HepG2 (cell line): ENCODE data around the gene MST1. TPM values are rescaled to one million over a fixed set of nuclear protein-coding genes. Genes with fewer than 3 reads are reported as not detected.

Experiments
- BRD4 ChIP-seq: sonication (generic); formaldehyde crosslinking; IDR thresholded peaks from 2 replicates; pipeline ENCODE4 v1.4.0; 2020; ENCODE audit warnings: missing genetic modification reagents
- CENPX ChIP-seq: sonication (generic); formaldehyde crosslinking; IDR thresholded peaks from 2 replicates; pipeline ENCODE4 v1.9.0; 2021; ENCODE audit warnings: mild to moderate bottlenecking, missing genetic modification reagents, moderate library complexity
- ETV6 ChIP-seq: sonication (generic); formaldehyde crosslinking; conservative IDR thresholded peaks from 2 replicates; pipeline ENCODE4 v1.4.0; 2020; ENCODE audit warnings: missing genetic modification reagents
- FOXK2 ChIP-seq: fragments of 450-650 bp; IDR thresholded peaks from 2 replicates; pipeline ENCODE4 v1.6.1; 2016
- FOXP1 ChIP-seq, 2 experiments: fragments of 450-650 bp in 1 of 2; IDR thresholded peaks; 2 replicates each; pipeline ENCODE4 v1.6.1; 2017 to 2018; ENCODE audit warnings: antibody characterized with exemption in 1 of 2
- KAT7 ChIP-seq: IDR thresholded peaks from 2 replicates; pipeline ENCODE4 v1.6.1; 2018; ENCODE audit warnings: borderline replicate concordance, missing compliant biosample characterization
- MAFG ChIP-seq: sonication (generic); formaldehyde crosslinking; IDR thresholded peaks from 2 replicates; pipeline ENCODE4 v1.5.1; 2020; ENCODE audit warnings: mild to moderate bottlenecking, missing genetic modification reagents
- MAZ ChIP-seq, 2 experiments: sonication (generic) in 1 of 2; formaldehyde crosslinking in 1 of 2; IDR thresholded peaks; 2 replicates each; pipeline versions ENCODE4 v1.5.0 to v1.6.1; 2012 to 2020; ENCODE audit warnings: low read depth in 2 of 2, mild to moderate bottlenecking in 2 of 2, borderline replicate concordance in 1 of 2, improper control_type of control experiment in 1 of 2, low read length in 1 of 2, missing genetic modification reagents in 1 of 2, moderate library complexity in 1 of 2
- MEIS1 ChIP-seq: sonication (generic); formaldehyde crosslinking; IDR thresholded peaks from 2 replicates; pipeline ENCODE4 v1.9.0; 2021; ENCODE audit warnings: mild to moderate bottlenecking, missing genetic modification reagents, moderate library complexity, borderline replicate concordance
- NCOA5 ChIP-seq: sonication (generic); formaldehyde crosslinking; IDR thresholded peaks from 2 replicates; pipeline ENCODE4 v1.4.0; 2020; ENCODE audit warnings: missing genetic modification reagents
- NPAS2 ChIP-seq: sonication (generic); formaldehyde crosslinking; IDR thresholded peaks from 2 replicates; pipeline ENCODE4 v1.8.0; 2022; ENCODE audit warnings: mild to moderate bottlenecking, missing genetic modification reagents, borderline replicate concordance
- RFX1 ChIP-seq: fragments of 450-650 bp; IDR thresholded peaks from 2 replicates; pipeline ENCODE4 v1.6.1; 2017
- SP140L ChIP-seq: sonication (generic); formaldehyde crosslinking; IDR thresholded peaks from 2 replicates; pipeline ENCODE4 v1.4.0; 2020; ENCODE audit warnings: missing genetic modification reagents, borderline replicate concordance
- ZNF264 ChIP-seq: sonication (generic); formaldehyde crosslinking; IDR thresholded peaks from 2 replicates; pipeline ENCODE4 v1.4.0; 2020; ENCODE audit warnings: missing genetic modification reagents
- ZNF350 ChIP-seq: sonication (generic); formaldehyde crosslinking; IDR thresholded peaks from 2 replicates; pipeline ENCODE4 v1.4.0; 2020; ENCODE audit warnings: mild to moderate bottlenecking, low read depth, missing genetic modification reagents, borderline replicate concordance
- ZSCAN25 ChIP-seq: sonication (generic); formaldehyde crosslinking; IDR thresholded peaks from 2 replicates; pipeline ENCODE4 v1.8.0; 2022; ENCODE audit warnings: mild to moderate bottlenecking, missing genetic modification reagents
- polyA plus RNA-seq, 8 experiments: library from polyadenylated mRNA; depleted of rRNA in 3 of 8; stranded (reverse) in 7 of 8; unstranded in 1 of 8; fragments of >200 nt; fragmentation: Illumina TruSeq in 4 of 8; extraction: Trizol in 4 of 8; gene quantifications; 2 replicates each; pipeline versions ENCODE4 v1.2.1 to v1.2.3, GENCODE V29; 2011 to 2016; ENCODE audit warnings: low read depth in 4 of 8, missing spikeins in 1 of 8, mixed read lengths in 1 of 8; ENCODE audit not compliant: insufficient read depth in 1 of 8
- total RNA-seq, 5 experiments: library from RNA; depleted of rRNA; stranded (reverse); fragments of >200 nt; fragmentation: Illumina TruSeq; extraction: Trizol; gene quantifications; 2 replicates each; pipeline ENCODE4 v1.2.3, GENCODE V29; 2016; ENCODE audit warnings: low read depth in 1 of 5
- TF ChIP-seq, protein P1 (sequence below): sonication (generic); formaldehyde crosslinking; IDR thresholded peaks from 2 replicates; pipeline ENCODE4; 2020; ENCODE audit warnings: missing genetic modification reagents, mild to moderate bottlenecking, borderline replicate concordance
- TF ChIP-seq, protein P2 (sequence below): sonication (generic); formaldehyde crosslinking; IDR thresholded peaks from 2 replicates; pipeline ENCODE4 v1.8.0; 2022; ENCODE audit warnings: missing genetic modification reagents, low read depth, mild to moderate bottlenecking, borderline replicate concordance
- TF ChIP-seq, protein P3 (sequence below): sonication (generic); formaldehyde crosslinking; IDR thresholded peaks from 2 replicates; pipeline ENCODE4 v1.5.0; 2020; ENCODE audit warnings: missing genetic modification reagents, mild to moderate bottlenecking, borderline replicate concordance
- TF ChIP-seq, protein P4 (sequence below): sonication (generic); formaldehyde crosslinking; IDR thresholded peaks from 2 replicates; pipeline ENCODE4 v1.5.1; 2020; ENCODE audit warnings: missing genetic modification reagents, mild to moderate bottlenecking, borderline replicate concordance
- TF ChIP-seq, protein P5 (sequence below): sonication (generic); formaldehyde crosslinking; IDR thresholded peaks from 2 replicates; pipeline ENCODE4 v1.8.1; 2023; ENCODE audit warnings: missing genetic modification reagents, inconsistent platforms, borderline replicate concordance
- TF ChIP-seq, protein P6 (sequence below): sonication (generic); formaldehyde crosslinking; IDR thresholded peaks from 2 replicates; pipeline ENCODE4 v1.4.0; 2020; ENCODE audit warnings: mild to moderate bottlenecking, missing genetic modification reagents

MST1 gene
- total and polyA plus RNA-seq, 2 of the 13 experiments (the other 11 are each of a cell fraction or from before 2014, with no cell fraction given) = 189 to 452 TPM

DNA sequence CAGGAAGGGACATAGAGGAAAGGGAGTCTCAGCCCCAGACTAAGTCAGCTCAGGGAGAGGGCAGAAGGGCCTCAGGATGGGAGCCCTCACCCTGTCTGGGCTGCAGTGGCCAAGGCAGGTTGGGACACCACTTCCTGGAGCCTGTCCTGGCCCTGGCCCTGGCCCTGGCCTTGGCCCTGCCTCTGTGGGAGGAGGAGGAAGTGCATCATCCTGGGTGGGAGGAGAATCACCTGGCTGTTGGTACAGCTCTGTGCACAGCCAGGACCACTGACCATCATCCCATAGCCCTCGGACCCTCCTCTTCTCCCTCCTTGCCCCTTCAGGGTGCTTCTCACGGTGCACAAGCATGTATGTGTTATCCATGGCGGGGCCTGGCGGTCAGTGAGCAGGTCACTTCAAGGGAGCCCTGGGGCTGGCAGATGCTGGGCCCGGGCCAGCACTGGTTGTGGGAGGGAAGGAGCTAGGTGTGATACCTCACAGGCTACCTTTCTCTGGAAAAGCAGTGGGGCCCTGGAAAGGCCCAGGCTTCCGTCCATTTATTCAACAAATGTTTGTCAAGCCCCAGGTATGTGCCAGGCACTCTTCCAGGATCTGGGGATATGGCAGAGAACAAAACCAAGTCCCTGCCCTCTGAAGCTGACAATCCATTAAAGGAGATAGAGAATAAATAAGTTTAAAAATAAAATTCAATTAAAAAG, 23.3 kb downstream of the MST1 start (continued):
- TF ChIP-seq, protein P1, sequence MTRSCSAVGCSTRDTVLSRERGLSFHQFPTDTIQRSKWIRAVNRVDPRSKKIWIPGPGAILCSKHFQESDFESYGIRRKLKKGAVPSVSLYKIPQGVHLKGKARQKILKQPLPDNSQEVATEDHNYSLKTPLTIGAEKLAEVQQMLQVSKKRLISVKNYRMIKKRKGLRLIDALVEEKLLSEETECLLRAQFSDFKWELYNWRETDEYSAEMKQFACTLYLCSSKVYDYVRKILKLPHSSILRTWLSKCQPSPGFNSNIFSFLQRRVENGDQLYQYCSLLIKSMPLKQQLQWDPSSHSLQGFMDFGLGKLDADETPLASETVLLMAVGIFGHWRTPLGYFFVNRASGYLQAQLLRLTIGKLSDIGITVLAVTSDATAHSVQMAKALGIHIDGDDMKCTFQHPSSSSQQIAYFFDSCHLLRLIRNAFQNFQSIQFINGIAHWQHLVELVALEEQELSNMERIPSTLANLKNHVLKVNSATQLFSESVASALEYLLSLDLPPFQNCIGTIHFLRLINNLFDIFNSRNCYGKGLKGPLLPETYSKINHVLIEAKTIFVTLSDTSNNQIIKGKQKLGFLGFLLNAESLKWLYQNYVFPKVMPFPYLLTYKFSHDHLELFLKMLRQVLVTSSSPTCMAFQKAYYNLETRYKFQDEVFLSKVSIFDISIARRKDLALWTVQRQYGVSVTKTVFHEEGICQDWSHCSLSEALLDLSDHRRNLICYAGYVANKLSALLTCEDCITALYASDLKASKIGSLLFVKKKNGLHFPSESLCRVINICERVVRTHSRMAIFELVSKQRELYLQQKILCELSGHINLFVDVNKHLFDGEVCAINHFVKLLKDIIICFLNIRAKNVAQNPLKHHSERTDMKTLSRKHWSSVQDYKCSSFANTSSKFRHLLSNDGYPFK = peak; percentile 58; the same call in 1 of the 2 replicates
- TF ChIP-seq SP140L (CRISPR knock-in tag) = no peak
- TF ChIP-seq RFX1 = no peak
- TF ChIP-seq, protein P2, sequence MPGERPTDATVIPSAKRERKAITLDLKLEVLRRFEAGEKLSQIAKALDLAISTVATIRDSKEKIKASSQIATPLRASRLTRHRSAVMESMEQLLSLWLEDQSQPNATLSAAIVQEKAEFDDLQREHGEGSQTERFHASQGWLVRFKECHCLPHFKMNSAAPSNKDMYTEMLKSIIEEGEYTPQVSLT = no peak
- no peak for TF ChIP-seq ZNF350 (CRISPR knock-in tag)
- TF ChIP-seq FOXK2 = no peak
- no peak for TF ChIP-seq MEIS1
- TF ChIP-seq BRD4 (CRISPR knock-in tag) = no peak
- TF ChIP-seq NCOA5 (CRISPR knock-in tag) = no peak
- TF ChIP-seq, protein P3, sequence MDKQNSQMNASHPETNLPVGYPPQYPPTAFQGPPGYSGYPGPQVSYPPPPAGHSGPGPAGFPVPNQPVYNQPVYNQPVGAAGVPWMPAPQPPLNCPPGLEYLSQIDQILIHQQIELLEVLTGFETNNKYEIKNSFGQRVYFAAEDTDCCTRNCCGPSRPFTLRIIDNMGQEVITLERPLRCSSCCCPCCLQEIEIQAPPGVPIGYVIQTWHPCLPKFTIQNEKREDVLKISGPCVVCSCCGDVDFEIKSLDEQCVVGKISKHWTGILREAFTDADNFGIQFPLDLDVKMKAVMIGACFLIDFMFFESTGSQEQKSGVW = no peak
- TF ChIP-seq, protein P4, sequence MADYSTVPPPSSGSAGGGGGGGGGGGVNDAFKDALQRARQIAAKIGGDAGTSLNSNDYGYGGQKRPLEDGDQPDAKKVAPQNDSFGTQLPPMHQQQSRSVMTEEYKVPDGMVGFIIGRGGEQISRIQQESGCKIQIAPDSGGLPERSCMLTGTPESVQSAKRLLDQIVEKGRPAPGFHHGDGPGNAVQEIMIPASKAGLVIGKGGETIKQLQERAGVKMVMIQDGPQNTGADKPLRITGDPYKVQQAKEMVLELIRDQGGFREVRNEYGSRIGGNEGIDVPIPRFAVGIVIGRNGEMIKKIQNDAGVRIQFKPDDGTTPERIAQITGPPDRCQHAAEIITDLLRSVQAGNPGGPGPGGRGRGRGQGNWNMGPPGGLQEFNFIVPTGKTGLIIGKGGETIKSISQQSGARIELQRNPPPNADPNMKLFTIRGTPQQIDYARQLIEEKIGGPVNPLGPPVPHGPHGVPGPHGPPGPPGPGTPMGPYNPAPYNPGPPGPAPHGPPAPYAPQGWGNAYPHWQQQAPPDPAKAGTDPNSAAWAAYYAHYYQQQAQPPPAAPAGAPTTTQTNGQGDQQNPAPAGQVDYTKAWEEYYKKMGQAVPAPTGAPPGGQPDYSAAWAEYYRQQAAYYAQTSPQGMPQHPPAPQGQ = no peak
- TF ChIP-seq ETV6 (CRISPR knock-in tag) = no peak
- no peak for TF ChIP-seq ZNF264 (CRISPR knock-in tag)
- no peak for TF ChIP-seq CENPX (CRISPR knock-in tag)
- TF ChIP-seq, protein P5, sequence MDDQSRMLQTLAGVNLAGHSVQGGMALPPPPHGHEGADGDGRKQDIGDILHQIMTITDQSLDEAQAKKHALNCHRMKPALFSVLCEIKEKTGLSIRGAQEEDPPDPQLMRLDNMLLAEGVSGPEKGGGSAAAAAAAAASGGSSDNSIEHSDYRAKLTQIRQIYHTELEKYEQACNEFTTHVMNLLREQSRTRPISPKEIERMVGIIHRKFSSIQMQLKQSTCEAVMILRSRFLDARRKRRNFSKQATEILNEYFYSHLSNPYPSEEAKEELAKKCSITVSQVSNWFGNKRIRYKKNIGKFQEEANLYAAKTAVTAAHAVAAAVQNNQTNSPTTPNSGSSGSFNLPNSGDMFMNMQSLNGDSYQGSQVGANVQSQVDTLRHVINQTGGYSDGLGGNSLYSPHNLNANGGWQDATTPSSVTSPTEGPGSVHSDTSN (CRISPR knock-in tag) = no peak
- TF ChIP-seq KAT7 (CRISPR knock-in tag) = no peak; the same call in 1 of the 2 replicates
- no peak for TF ChIP-seq MAFG (CRISPR knock-in tag)
- TF ChIP-seq MAZ (IDR thresholded peaks at IDR 0.05; ENCODE audit: borderline replicate concordance, low read depth, low read length) = no peak
- TF ChIP-seq MAZ (CRISPR knock-in tag; IDR thresholded peaks at IDR 0.05; ENCODE audit: low read depth) = no peak
- TF ChIP-seq NPAS2 (CRISPR knock-in tag) = no peak
- TF ChIP-seq FOXP1 (IDR thresholded peaks at IDR 0.05) = no peak
- no peak for TF ChIP-seq FOXP1 (CRISPR knock-in tag; IDR thresholded peaks at IDR 0.05)
- TF ChIP-seq, protein P6, sequence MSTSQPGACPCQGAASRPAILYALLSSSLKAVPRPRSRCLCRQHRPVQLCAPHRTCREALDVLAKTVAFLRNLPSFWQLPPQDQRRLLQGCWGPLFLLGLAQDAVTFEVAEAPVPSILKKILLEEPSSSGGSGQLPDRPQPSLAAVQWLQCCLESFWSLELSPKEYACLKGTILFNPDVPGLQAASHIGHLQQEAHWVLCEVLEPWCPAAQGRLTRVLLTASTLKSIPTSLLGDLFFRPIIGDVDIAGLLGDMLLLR (CRISPR knock-in tag) = no peak
- TF ChIP-seq ZSCAN25 (CRISPR knock-in tag) = no peak
